Suprapubic skin (tissue), 4 donors: ENCODE results near the gene SIRT7. TPM values are rescaled to one million over a fixed set of nuclear protein-coding genes. Genes with fewer than 3 reads are reported as not detected.

ENCODE experiments used
- DNase-seq, 2 donors: peaks; one replicate each; pipeline ENCODE4 v3.0.0-alpha.2; 2019; ENCODE audit warnings: low spot score in 2 of 2
- H3K27ac ChIP-seq: fragments of 200-600 bp; sonication (generic); one replicate; pipeline ENCODE4 v1.5.1; 2019
- H3K27me3 ChIP-seq: fragments of 200-600 bp; sonication (generic); one replicate; pipeline ENCODE4 v1.5.1; 2019
- H3K36me3 ChIP-seq: fragments of 200-600 bp; sonication (generic); one replicate; pipeline ENCODE4 v1.5.1; 2019
- H3K4me1 ChIP-seq: fragments of 200-600 bp; sonication (generic); one replicate; pipeline ENCODE4 v1.5.1; 2019
- H3K4me3 ChIP-seq: fragments of 200-600 bp; sonication (generic); one replicate; pipeline ENCODE4 v1.5.1; 2019; ENCODE audit warnings: mild to moderate bottlenecking
- H3K9me3 ChIP-seq: fragments of 200-600 bp; sonication (generic); one replicate; pipeline ENCODE4 v1.5.1; 2019
- CTCF ChIP-seq, 2 donors: fragments of 200-600 bp in 1 of 2; fragments of 450-650 bp in 1 of 2; sonication (generic) in 1 of 2; IDR thresholded peaks; one replicate each; pipeline ENCODE4 v1.5.1; 2016 to 2019; ENCODE audit warnings: antibody characterized with exemption in 2 of 2, mild to moderate bottlenecking in 1 of 2, moderate library complexity in 1 of 2
- EP300 ChIP-seq: sonication (generic); formaldehyde crosslinking; IDR thresholded peaks from one replicate; pipeline ENCODE4 v1.6.1; 2017; ENCODE audit warnings: antibody characterized with exemption
- POLR2A ChIP-seq, 2 donors: fragments of 450-650 bp; IDR thresholded peaks; one replicate each; pipeline ENCODE4 v1.6.1; 2017; ENCODE audit warnings: antibody characterized with exemption in 2 of 2, mild to moderate bottlenecking in 2 of 2, moderate library complexity in 2 of 2
- POLR2AphosphoS5 ChIP-seq, 3 donors: sonication (generic); formaldehyde crosslinking; IDR thresholded peaks; one replicate each; pipeline ENCODE4 v1.6.1; 2017; ENCODE audit warnings: antibody characterized with exemption in 3 of 3
- WGBS: methylation state at CpG from one replicate; pipeline ENCODE4 v1.1.5; 2018; 5-methylcytosine and 5-hydroxymethylcytosine counted together
- total RNA-seq, 4 donors: library from RNA; depleted of rRNA; stranded (reverse); fragments of >200 nt; gene quantifications; one replicate each; pipeline ENCODE4 v1.1.0, GENCODE V29; 2016

SIRT7 gene
- total RNA-seq, 4 donors from 2014 or later, result 30.7 to 52.4 (median 38.9) TPM

DNA sequence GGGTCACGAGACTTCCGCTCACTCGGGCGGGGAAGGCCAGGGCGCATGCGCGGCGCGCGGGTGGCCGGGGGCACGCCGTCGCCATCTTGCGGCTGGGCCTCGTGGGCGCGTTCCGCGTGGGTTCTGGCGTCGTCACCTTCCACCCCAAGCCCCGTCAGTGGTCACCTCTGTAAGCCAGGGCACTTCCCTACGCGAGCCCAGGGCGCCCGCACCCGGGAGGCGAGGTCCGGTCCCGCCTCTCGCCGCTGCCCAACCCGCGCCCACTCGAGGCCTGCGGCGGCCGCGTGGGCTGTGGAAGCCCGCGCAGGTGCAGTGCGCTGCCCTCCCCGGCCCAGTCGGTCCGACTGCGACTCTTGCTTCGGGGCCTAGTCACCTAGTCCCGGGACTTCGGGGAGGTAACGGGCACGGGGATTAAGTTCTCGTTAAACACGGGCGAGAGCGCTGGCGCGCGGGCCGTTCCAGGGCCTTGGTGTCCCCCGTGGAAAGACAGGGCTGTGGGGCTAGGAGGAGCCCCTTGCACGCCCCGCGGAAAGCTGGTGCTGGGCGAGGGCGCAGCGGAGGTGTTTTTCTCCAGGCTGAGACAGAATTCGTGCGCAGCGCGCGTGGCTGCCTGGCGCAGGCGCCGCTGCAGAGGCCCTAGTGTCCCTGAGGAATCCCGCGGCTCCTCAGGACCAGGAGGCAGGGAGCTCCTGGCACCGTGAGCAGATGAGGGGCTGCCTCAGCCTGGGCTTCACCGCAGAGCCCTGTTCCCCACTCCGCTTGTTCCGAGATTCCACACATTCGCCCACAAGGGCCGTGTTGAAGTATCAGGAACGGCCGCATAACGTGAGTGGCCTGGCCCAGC, 46.4 kb downstream of the SIRT7 start:
- Histone ChIP-seq H3K4me1 (peaks cover 54% of the 10 kb centered on the region), H3K27ac (peak overlapping the region; percentile 99), H3K4me3 (peak overlapping the region; percentile 82), H3K36me3 (peaks cover 22% of the 10 kb centered on the region), H3K9me3 (no peaks in the 10 kb centered on the region), H3K27me3 (no peaks in the 10 kb centered on the region)
- peak in 1 of 2 donors; percentile 96 for DNase-seq
- peak; percentile 92 to 99 (median 98) for TF ChIP-seq POLR2AphosphoS5 (IDR thresholded peaks at IDR 0.05)
- peak in 1 of 2 donors; percentile 32 for TF ChIP-seq CTCF (IDR thresholded peaks at IDR 0.05)
- TF ChIP-seq EP300, result no peak
- peak; percentile 82 to 94 for TF ChIP-seq POLR2A (IDR thresholded peaks at IDR 0.05)
- whole genome bisulfite sequencing, result 0% methylated on average over 5 of the region's 86 CpGs

DNA sequence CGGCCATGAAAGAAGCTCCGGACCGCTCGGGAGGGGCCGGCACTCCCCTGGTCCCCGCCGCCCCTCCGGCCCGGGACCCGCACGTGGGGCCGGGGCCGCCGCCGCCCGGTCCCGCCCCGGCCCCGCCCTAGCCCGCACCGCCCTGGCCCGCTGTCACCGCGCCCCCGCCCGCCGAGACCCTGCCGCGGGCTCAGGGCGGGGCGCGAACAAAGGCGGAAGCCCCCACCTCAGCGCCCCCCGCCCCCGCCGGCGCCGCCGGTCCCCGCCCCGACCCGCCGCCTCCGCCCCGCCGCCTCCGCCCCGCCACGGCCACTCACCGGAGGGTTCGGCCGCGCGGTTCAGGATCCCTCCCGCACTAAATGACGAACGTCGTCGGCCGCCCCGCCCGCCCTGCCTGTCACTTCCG, 47.0 kb downstream of the SIRT7 start, which contains the start of gene ARHGDIA:
Gene ARHGDIA (minus strand): TSS at position 357 of the 406 bp plus-strand sequence. CDS start 1,407 bp downstream, outside the sequence.
- peaks cover 22% of the 10 kb centered on the region for H3K36me3 ChIP-seq
- H3K27me3 ChIP-seq, result no peaks in the 10 kb centered on the region
- WGBS, result 1% methylated on average over 13 of the region's 64 CpGs
- peak within 1 kb of the TSS; percentile 99 for H3K27ac ChIP-seq
- TF ChIP-seq POLR2A (IDR thresholded peaks at IDR 0.05) (no peak), POLR2AphosphoS5 (IDR thresholded peaks at IDR 0.05) (no peak), EP300 (no peak), CTCF (IDR thresholded peaks at IDR 0.05) (no peak)
- DNase-seq, result peak; percentile 65 to 98
- no peaks in the 10 kb centered on the region for H3K9me3 ChIP-seq
- H3K4me3 ChIP-seq, result peak within 1 kb of the TSS; percentile 82
- peaks cover 59% of the 10 kb centered on the region for H3K4me1 ChIP-seq

- Histone ChIP-seq H3K4me1 (peaks cover 64% of the 10 kb centered on the region), H3K27me3 (no peaks in the 10 kb centered on the region), H3K9me3 (no peaks in the 10 kb centered on the region), H3K27ac (peak overlapping the region; percentile 99), H3K36me3 (peaks cover 22% of the 10 kb centered on the region), H3K4me3 (peak overlapping the region; percentile 82)
- peak in 1 of 2 donors; percentile 78 for DNase-seq
- TF ChIP-seq POLR2AphosphoS5 (IDR thresholded peaks at IDR 0.05) (peak in 1 of 3 donors; percentile 48), EP300 (no peak), CTCF (IDR thresholded peaks at IDR 0.05) (no peak)
- 7% methylated on average over 18 of the region's 65 CpGs for WGBS
Observed at GRCh38 chr17:81870131-81870980, 47.6 kb downstream of the SIRT7 start.

DNA sequence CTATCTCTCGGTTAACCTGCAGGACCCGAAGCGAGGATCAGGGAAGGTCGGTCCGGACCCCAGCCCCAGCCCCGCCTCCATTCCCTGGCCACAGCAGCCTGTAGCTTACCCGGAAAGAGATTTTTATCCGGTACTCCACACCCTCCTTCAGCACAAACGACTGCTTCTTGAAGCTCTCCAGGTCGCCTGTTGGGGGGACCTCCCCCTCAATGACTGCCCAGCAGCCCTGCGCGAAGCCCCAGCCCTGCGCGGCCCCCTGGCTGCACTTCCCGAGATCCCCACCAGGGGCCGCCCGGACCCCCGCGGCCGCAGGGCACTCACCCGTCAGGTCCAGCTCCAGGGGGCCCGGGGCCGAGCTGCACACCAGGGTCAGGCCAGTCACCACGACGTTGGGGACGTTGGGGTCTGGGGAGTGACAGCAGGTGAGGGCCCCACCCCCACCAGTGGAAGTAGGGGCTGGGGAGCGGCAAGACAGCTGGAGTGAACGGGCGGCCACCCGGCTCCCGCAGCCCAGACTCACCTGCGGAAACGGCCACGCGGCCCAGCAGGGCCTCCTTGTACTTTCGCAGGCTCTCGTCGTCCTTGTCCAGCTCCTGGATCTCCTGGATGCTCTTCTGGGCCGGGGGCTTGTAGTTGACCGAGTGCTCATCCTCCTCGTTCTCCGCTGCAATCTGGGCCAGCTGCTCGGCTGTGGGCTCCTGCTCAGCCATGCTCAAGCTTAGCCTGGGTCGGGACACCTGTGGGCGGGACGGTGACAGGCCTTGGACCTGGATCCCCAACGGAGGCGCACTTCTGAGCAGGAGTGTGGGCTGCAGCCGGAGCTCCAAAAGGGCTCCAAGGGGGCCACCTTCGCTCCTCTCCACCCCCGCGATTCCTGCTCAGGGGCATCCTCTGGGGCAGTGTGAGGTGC, 48.5 kb downstream of the SIRT7 start:
- peak overlapping the region; percentile 82 for H3K4me3 ChIP-seq
- no peaks in the 10 kb centered on the region for H3K9me3 ChIP-seq
- peak overlapping the region; percentile 99 for H3K27ac ChIP-seq
- 40% methylated on average over 23 of the region's 52 CpGs for WGBS
- TF ChIP-seq POLR2A (IDR thresholded peaks at IDR 0.05) (no peak), EP300 (no peak), POLR2AphosphoS5 (IDR thresholded peaks at IDR 0.05) (no peak), CTCF (IDR thresholded peaks at IDR 0.05) (peak; percentile 14 to 83)
- H3K27me3 ChIP-seq, result no peaks in the 10 kb centered on the region
- peak in 1 of 2 donors; percentile 73 for DNase-seq
- peaks cover 22% of the 10 kb centered on the region for H3K36me3 ChIP-seq
- peaks cover 64% of the 10 kb centered on the region for H3K4me1 ChIP-seq
